HG02938 (cell line): ENCODE data around the gene SBF1.
"Not testable (repeated sequence)": the region's sequence is repeated elsewhere in the genome, so short reads cannot be mapped to it uniquely, and the experiment has no call there.

Experiments
- ATAC-seq: cut with Tn5 transposase; IDR thresholded peaks from one replicate; pipeline ENCODE4 v1.9.1; 2021; ENCODE audit warnings: mild to moderate bottlenecking, moderate library complexity; ENCODE audit not compliant: unreplicated experiment

The SBF1 gene, protein sequence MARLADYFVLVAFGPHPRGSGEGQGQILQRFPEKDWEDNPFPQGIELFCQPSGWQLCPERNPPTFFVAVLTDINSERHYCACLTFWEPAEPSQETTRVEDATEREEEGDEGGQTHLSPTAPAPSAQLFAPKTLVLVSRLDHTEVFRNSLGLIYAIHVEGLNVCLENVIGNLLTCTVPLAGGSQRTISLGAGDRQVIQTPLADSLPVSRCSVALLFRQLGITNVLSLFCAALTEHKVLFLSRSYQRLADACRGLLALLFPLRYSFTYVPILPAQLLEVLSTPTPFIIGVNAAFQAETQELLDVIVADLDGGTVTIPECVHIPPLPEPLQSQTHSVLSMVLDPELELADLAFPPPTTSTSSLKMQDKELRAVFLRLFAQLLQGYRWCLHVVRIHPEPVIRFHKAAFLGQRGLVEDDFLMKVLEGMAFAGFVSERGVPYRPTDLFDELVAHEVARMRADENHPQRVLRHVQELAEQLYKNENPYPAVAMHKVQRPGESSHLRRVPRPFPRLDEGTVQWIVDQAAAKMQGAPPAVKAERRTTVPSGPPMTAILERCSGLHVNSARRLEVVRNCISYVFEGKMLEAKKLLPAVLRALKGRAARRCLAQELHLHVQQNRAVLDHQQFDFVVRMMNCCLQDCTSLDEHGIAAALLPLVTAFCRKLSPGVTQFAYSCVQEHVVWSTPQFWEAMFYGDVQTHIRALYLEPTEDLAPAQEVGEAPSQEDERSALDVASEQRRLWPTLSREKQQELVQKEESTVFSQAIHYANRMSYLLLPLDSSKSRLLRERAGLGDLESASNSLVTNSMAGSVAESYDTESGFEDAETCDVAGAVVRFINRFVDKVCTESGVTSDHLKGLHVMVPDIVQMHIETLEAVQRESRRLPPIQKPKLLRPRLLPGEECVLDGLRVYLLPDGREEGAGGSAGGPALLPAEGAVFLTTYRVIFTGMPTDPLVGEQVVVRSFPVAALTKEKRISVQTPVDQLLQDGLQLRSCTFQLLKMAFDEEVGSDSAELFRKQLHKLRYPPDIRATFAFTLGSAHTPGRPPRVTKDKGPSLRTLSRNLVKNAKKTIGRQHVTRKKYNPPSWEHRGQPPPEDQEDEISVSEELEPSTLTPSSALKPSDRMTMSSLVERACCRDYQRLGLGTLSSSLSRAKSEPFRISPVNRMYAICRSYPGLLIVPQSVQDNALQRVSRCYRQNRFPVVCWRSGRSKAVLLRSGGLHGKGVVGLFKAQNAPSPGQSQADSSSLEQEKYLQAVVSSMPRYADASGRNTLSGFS (N-terminal part only)

DNA sequence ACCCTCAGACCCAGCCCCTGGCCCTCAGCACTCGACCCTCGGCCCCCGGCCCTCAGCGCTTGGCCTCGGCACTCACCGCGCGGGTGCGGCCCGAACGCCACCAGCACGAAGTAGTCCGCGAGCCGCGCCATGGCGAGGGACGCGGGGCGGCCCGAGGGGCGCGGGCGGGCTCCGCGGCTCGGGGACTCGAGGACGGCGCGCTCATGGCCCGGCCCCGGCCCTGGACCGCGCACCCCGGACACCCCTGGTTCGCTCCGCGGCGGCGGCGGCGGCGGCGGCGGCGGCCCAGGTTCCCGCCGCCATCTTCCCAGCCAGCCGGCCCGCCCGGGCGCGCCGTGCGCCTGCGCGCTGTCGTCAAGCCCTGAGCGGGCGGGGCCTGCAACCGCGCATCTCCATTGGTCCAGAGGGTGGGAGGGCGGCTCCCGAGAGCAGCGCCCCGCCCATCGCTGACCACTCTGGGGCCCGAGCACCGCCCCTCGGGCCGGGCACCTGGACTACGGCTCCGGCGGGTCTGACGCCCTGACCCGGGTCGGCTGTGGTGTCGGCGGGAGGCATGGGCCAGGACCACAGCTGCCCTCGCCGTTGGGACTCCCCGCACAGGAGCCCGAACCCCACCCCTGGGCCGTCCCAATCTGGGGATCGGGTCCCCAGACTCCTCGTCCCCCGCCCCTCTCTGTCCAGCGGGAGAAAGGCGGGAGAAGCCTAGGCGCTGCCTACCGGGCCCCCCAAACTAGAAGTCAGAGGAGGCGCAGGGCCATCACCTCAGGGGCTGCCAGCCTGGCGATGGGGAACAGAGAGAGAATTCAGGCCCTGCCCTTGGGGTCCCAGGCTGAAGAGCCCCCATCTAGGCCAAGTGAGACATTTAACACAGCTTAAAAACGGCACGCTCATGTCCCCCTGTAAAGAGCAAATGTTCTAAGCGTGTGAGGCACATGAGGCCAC, at the start of gene SBF1:
Gene SBF1, minus strand, starts transcription at position 326 of the 942 bp plus-strand sequence. Its CDS starts 195 bp downstream, at position 131.
- peak; percentile 54 for ATAC-seq

DNA sequence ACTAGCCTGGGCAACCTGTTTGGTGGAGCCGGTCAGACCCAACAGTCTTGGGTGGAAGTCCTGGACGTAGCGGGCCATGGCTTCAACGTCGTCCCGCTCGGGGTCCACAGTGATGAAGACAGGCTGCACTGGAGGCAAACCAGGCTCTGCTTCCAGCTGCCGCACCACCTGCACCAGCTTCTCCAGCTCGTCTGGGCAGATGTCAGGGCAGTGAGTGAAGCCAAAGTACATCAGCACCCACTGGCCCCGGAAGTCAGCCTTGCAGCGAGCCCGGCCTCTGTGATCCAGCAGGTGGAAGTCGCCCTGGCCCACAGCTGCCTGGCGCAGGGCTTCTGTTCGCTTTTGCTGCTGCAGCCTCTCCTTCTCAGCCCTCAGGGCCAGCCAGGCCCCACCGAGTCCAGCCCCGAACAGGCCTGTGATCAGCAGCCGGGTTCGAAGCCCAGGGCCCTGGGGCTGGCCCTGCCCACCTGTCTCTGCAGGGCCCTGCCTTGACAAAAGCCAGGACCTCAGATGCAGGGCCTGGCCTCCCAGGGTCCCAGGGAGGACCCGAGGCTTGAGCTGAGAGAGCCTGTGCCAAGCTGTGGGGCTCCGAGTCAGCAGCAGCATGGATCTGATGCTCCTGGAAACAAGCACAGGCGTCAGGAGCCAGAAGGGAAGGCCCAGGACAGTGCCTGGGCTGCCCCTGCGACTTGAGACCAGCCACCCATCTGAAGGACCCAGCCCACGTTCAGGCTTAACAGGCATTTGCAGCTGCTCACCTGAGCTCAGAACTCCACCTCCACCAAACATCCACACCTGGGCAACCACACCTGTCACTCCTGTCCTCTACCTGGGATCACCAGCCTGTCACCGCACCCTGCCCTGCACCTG, 49.2 kb upstream of the SBF1 start:
- no peak for ATAC-seq

DNA sequence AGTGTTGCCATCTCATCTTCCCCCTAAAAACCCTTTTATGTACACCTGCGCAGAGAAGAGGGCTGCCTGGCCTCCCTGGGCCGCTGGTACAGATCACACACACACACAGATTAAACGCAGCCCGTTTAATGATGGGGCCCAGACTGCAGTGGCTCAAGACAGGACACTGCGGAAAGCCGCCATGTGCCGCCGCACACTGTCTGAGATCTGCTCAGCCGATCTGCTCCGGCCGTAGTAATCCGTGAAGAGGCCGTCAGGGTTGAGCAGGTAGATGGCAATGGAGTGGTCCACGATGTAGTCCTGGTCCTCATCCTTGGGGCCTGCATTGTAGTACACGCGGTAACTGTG, 48.6 kb upstream of the SBF1 start:
- no peak for ATAC-seq

- ATAC-seq = no peak
Observed at GRCh38 chr22:50522806-50523438, 48.1 kb upstream of the SBF1 start.

- ATAC-seq = no peak
Observed at GRCh38 chr22:50522208-50522805, 47.5 kb upstream of the SBF1 start.

DNA sequence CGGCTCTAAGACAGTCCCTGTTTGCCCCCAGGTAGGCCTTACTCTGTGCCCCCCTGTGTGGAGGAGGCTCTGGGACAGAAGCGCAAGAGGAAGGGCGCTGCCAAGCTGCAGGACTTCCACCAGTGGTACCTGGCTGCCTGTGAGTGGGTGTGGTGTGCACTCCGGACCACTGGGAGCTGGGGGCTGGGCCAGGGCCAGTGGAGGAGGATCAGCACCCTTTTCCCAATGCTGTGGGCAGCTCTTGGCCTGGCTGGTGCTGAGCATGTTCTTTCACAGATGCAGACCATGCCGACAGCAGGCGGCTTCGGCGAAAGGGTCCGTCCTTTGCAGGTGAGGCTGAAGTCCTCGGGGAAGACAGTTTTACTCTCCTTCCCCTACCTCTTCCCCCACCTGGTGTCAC, 46.9 kb upstream of the SBF1 start:
- ATAC-seq = no peak

DNA sequence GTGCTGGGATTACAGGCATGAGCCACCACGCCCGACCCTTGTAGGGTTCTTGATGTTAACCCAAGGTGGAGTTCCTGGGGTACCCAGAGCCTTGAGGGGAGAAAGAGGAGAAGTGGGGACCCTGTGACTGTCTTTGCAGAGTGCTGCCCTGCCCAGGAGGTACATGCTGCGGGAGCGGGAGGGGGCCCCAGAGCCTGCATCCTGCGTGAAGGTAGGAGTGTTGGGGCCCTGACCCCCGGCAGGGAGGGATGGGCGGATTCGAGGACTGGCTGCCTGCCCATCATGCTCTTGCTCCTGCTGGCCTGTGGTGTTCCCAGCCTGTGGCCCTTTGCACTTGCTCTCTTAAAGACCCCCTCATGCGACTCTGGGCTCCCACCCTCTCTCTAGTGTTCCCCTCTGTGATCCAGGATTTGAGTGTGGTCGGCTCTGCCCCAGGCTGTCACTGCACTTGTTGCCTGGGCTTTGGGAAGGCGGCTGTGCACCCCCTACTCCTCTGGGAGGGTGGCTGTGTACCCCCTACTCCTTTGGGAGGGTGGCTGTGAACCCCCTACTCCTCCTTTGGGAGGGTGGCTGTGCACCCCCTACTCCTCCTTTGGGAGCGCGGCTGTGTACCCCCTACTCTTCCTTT, 46.1 kb upstream of the SBF1 start:
- ATAC-seq = no peak

- not testable (repeated sequence) for ATAC-seq
Observed at GRCh38 chr22:50520184-50520583, 45.3 kb upstream of the SBF1 start.

DNA sequence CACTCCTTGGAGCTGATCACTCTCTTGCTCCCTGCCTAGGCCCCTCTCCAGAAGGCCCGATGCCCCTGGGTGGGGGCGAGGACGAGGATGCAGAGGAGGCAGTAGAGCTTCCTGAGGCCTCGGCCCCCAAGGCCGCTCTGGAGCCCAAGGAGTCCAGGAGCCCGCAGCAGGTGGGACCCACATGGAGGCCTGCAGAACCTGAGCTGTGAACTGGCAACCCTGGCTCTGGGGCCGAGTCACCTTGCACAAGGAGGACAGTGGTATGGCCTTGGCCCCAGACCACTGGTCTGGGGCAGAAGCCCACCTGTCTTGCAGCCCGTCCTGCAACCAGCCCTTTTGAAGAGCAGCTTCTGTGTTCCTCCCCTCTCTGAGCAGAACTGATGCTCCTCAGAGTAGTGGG, 44.3 kb upstream of the SBF1 start:
- ATAC-seq = no peak

DNA sequence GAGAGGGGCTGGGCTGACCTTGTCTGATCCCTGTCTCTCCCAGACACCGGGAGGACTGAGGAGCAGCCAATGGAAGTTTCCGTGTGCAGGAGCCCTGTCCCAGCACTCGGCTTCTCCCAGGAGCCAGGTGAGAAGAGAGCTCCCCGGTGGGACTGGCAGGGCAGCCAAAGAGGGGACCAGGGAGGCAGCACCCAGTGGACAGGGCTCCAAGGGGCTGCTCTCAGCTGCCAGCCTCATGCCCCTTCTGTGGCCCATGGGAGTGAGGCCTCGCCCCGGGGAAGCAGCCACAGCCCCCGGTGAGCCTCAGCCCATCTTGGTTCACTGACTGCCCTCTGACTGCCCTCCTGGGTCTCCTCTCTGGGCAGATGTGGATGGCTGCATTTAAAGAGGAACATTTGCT, 43.8 kb upstream of the SBF1 start:
- no peak for ATAC-seq

GRCh38 chr22:50517495-50518260, 42.8 kb upstream of the SBF1 start:
- no peak for ATAC-seq

DNA sequence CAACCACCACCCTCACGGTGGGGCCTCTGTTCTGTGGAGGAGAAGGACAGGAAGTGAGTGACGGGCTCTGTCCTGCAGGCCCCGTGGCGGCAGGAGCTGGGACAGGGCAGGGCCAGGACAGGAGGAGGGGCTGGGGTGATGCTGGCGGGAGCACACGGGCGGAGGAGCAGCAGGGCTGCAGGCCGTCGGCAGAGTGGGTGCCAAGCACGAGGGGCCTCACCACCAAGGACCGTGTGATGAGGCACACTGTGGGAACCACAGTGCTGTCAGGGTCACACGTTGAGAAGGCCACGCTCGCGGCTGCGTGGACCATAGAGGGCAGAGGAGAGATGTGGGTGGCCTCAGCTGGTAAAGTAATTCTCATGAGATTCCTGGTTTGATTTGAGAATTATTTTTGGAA, 42.1 kb upstream of the SBF1 start:
- ATAC-seq = no peak

DNA sequence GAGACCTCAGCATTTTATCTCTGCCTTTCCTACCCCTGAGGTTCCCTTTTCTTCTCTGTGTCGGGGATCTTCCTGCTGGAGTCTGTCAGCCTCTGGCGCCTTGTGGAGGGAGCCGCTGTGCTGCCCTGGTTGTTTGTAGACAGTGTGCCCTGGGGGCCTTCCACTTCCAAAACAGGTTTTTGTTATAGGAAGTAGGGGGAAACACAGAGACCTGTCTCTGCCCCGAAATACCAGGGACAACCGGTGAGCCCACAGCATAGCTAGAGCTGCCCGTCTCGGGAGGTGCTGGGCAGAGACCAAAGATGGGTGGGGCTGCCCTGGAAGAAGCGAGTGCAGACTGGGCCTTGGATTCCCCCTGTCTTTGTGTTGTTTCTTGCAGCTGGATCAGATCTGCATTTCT, 41.2 kb upstream of the SBF1 start:
- ATAC-seq = no peak

GRCh38 chr22:50513175-50513574, 38.3 kb upstream of the SBF1 start:
- no peak for ATAC-seq

DNA sequence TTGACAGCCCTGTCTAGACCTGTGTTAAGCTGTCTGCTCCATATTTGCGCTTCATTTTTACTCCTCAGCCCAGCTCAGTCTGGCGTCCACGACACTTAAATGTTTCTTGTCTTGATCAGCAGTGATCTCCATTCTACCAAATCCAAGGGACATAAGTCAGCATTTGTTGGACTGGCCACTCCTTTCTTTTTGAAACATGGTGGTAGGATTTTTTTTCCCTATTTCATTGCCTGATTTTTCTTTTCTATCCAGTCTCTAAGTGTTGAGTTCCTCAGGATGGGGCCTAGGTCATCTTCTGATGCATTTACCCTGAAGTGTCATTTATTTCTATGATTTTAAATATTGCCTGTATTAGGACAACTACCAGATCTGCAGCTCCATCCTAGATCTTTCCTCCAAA, 34.1 kb upstream of the SBF1 start:
- no peak for ATAC-seq

GRCh38 chr22:50507991-50508884, 33.4 kb upstream of the SBF1 start, which contains the start of gene NCAPH2:
Gene NCAPH2 (plus strand): TSS chr22:50508224. CDS start chr22:50508338, 114 bp downstream.
- ATAC-seq = peak; percentile 50
